ENCODE results near the gene CDCP1.

CDCP1 gene

GRCh38 chr3:45167011-45167911 lies 21.1 kb upstream of the CDCP1 start:
- H3K4me1 ChIP-seq (ENCODE audit: insufficient read depth, poor library complexity, severe bottlenecking), result peaks cover 28% of the 10 kb centered on the region
- no peak overlapping the region for H3K4me3 ChIP-seq (ENCODE audit: severe bottlenecking)
- no peaks in the 10 kb centered on the region for H3K36me3 ChIP-seq (ENCODE audit: low read depth)
- DNase-seq (ENCODE audit: low spot score), result peak; percentile 96
- H3K27me3 ChIP-seq (ENCODE audit: insufficient read depth, poor library complexity, severe bottlenecking), result no peaks in the 10 kb centered on the region
- peak overlapping the region; percentile 93 for H3K27ac ChIP-seq (ENCODE audit: poor library complexity, severe bottlenecking)
- ATAC-seq (ENCODE audit: low read depth), result peak; percentile 99
- TF ChIP-seq, protein P1, sequence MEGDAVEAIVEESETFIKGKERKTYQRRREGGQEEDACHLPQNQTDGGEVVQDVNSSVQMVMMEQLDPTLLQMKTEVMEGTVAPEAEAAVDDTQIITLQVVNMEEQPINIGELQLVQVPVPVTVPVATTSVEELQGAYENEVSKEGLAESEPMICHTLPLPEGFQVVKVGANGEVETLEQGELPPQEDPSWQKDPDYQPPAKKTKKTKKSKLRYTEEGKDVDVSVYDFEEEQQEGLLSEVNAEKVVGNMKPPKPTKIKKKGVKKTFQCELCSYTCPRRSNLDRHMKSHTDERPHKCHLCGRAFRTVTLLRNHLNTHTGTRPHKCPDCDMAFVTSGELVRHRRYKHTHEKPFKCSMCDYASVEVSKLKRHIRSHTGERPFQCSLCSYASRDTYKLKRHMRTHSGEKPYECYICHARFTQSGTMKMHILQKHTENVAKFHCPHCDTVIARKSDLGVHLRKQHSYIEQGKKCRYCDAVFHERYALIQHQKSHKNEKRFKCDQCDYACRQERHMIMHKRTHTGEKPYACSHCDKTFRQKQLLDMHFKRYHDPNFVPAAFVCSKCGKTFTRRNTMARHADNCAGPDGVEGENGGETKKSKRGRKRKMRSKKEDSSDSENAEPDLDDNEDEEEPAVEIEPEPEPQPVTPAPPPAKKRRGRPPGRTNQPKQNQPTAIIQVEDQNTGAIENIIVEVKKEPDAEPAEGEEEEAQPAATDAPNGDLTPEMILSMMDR (IDR thresholded peaks at IDR 0.05; ENCODE audit: poor library complexity, severe bottlenecking), result no peak
- H3K9me3 ChIP-seq (ENCODE audit: severe bottlenecking), result no peaks in the 10 kb centered on the region

DNA sequence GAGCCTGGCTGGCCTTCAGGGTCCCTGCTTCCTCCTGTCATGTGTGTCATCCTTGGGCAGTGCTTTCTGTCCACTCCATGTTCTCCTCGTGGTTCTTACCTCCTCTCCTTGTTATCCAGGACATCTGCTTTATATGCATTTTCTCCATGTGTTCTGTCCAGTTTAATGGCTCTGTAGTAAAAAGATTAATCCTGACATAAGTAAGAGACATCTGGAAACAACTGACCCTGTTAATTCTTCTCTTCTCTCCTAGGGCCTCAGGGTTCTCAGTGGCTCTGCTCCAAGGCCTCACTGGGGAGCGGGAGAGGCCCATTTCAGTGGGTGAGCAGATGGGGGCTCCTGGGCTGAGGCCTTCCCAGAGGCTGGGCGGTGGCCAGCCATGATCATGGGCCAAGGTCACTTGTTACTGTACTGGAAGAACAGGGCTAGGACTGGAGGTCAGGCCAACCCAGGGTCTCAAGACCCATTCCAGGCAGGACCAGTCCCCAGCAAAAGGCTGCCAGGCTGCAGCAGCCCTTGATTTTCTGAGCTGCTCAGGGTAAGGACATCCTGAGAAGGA lies 20.2 kb upstream of the CDCP1 start:
- H3K36me3 ChIP-seq (ENCODE audit: low read depth), result no peaks in the 10 kb centered on the region
- H3K4me3 ChIP-seq (ENCODE audit: severe bottlenecking), result no peak overlapping the region
- H3K27me3 ChIP-seq (ENCODE audit: insufficient read depth, poor library complexity, severe bottlenecking), result no peaks in the 10 kb centered on the region
- ATAC-seq (ENCODE audit: low read depth), result no peak
- H3K27ac ChIP-seq (ENCODE audit: poor library complexity, severe bottlenecking), result peak overlapping the region; percentile 93
- TF ChIP-seq, protein P1 (IDR thresholded peaks at IDR 0.05; ENCODE audit: poor library complexity, severe bottlenecking), result no peak
- H3K9me3 ChIP-seq (ENCODE audit: severe bottlenecking), result no peaks in the 10 kb centered on the region
- no peak for DNase-seq (ENCODE audit: low spot score)
- peaks cover 28% of the 10 kb centered on the region for H3K4me1 ChIP-seq (ENCODE audit: insufficient read depth, poor library complexity, severe bottlenecking)

DNA sequence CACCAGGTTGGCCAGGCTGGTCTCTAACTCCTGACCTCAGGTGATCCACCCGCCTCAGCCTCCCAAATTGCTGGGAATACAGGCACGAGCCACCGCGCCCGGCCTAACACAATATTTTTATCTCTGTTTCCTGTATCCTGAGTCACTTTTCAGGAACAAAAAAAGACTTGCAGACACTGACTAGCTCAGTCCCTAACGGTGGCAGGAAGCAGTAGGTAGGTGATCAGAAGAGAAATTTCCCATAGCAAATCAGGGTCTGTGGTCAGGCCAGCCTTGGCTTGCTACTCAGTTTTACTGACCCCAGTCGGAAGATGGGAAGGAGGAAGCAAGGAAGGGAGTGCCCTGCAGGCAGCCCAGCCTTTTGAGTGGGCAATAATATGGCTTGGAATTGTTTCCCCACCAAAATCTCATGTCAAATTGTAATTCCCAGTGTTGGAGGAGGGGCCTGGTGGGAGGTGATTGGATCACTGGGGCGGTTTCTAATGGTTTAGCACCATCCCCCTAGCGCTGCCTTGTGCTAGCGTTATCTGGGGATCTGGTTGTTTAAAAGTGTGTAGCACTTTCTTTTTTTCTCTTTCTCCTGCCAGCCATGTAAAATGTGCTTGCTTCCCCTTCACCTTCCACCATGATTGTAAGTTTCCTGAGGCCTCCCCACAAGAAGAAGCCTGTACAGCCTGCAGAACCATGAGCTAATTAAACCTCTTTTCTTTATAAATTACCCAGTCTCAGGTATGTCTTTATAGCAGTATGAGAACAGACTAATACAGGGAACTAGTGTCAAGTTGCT lies 19.5 kb upstream of the CDCP1 start:
- DNase-seq (ENCODE audit: low spot score) (no peak), ATAC-seq (ENCODE audit: low read depth) (no peak)
- no peaks in the 10 kb centered on the region for H3K9me3 ChIP-seq (ENCODE audit: severe bottlenecking)
- no peak overlapping the region for H3K4me3 ChIP-seq (ENCODE audit: severe bottlenecking)
- TF ChIP-seq, protein P1 (IDR thresholded peaks at IDR 0.05; ENCODE audit: poor library complexity, severe bottlenecking), result no peak
- H3K36me3 ChIP-seq (ENCODE audit: low read depth), result no peaks in the 10 kb centered on the region
- no peaks in the 10 kb centered on the region for H3K27me3 ChIP-seq (ENCODE audit: insufficient read depth, poor library complexity, severe bottlenecking)
- peak overlapping the region; percentile 93 for H3K27ac ChIP-seq (ENCODE audit: poor library complexity, severe bottlenecking)
- peaks cover 28% of the 10 kb centered on the region for H3K4me1 ChIP-seq (ENCODE audit: insufficient read depth, poor library complexity, severe bottlenecking)

- no peak for DNase-seq (ENCODE audit: low spot score)
- Histone ChIP-seq H3K4me3 (ENCODE audit: severe bottlenecking) (no peak overlapping the region), H3K27me3 (ENCODE audit: insufficient read depth, poor library complexity, severe bottlenecking) (no peaks in the 10 kb centered on the region), H3K9me3 (ENCODE audit: severe bottlenecking) (no peaks in the 10 kb centered on the region), H3K4me1 (ENCODE audit: insufficient read depth, poor library complexity, severe bottlenecking) (peaks cover 28% of the 10 kb centered on the region), H3K27ac (ENCODE audit: poor library complexity, severe bottlenecking) (no peak overlapping the region), H3K36me3 (ENCODE audit: low read depth) (no peaks in the 10 kb centered on the region)
- ATAC-seq (ENCODE audit: low read depth), result no peak
- TF ChIP-seq, protein P1 (IDR thresholded peaks at IDR 0.05; ENCODE audit: poor library complexity, severe bottlenecking), result no peak
These were observed 17.9 kb upstream of the CDCP1 start for GRCh38 chr3:45164056-45164455.

All from RWPE2 (cell line).